Measurements from ENCODE around the gene SLC2A14.
"Not testable (repeated sequence)": the region's sequence is repeated elsewhere in the genome, so short reads cannot be mapped to it uniquely, and the experiment has no call there.

DNA sequence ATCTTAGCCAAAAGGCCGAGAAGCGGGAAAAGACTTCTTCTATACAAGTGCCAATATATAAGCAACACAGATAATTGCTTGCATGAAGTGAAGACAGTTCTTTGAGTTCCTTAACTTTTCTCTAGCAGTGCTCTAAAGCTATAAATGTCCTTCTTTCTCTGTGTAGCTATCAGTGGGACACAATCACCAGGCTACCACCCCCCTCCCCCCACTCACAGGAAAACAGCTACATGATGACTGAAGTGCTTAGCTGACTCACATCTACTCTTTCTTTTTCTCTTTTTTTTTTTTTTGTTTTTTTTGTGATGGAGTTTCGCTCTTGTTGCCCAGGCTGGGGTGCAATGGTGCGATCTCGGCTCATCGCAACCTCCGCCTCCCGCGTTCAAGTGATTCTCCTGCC lies 30.3 kb downstream of the SLC2A14 start:
- TF ChIP-seq POLR2AphosphoS5 (IDR thresholded peaks at IDR 0.05; ENCODE audit: low read depth, low read length); POLR2A (IDR thresholded peaks at IDR 0.05; ENCODE audit: low read depth, low read length); TAF1 (IDR thresholded peaks at IDR 0.05; ENCODE audit: borderline replicate concordance, low read depth, low read length): not testable (repeated sequence)

All from GM12892 (cell line).